NB4 (cell line): ENCODE results near the gene GRM1.
A peak's percentile ranks its signal among the peaks of the same experiment; 100 is the strongest.

ENCODE experiments used
- CTCF ChIP-seq: IDR thresholded peaks from one replicate; pipeline ENCODE4 v1.5.1; 2012; ENCODE audit warnings: low read depth, low read length
- MAX ChIP-seq: IDR thresholded peaks from 2 replicates; pipeline ENCODE4 v1.6.1; 2011; ENCODE audit warnings: low read depth, low read length
- MYC ChIP-seq: IDR thresholded peaks from 2 replicates; pipeline ENCODE4 v1.6.1; 2011; ENCODE audit warnings: low read depth, low read length
- POLR2A ChIP-seq: IDR thresholded peaks from 2 replicates; pipeline ENCODE4 v1.6.1; 2011; ENCODE audit warnings: mild to moderate bottlenecking; ENCODE audit not compliant: insufficient read length; ENCODE audit errors: extremely low read depth

GRCh38 chr6:146041282-146041681 lies 12.4 kb downstream of the GRM1 start:
- TF ChIP-seq CTCF (peak; percentile 32), POLR2A (no peak), MAX (no peak), MYC (no peak)
